ENCODE measurements around the gene SFXN3. TPM values are rescaled to one million over a fixed set of nuclear protein-coding genes. Genes with fewer than 3 reads are reported as not detected.

The SFXN3 gene
- polyA plus RNA-seq, 3 donors = 21.3 to 152 (median 24.2) TPM

DNA sequence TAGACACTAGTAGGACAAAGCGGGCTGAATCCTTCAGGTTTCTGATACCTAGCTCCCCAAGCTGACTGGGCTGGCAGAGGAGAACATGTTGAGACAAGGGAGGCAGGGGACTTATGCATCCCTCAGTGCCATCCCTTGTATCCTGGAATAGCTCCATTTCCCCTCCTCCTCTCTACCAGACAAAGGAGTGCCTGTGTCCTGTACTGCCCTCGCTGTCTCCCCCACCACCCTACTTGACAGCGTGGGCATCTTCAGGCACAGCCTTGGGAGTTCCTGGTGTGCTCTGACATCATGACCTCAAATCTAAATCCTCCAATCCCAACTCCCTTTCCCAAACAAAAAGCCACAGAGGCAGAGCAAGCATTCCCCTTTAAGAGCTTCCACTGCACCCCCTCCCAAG lies 9.0 kb downstream of the SFXN3 start:
- H3K9me3 ChIP-seq (replicated peaks in 1 of 2; ENCODE audit: control insufficient read depth in 1 of 2, insufficient read depth in 1 of 2, low read length in 2 of 2) = no peaks in the 10 kb centered on the region
- Mint-ChIP-seq H3K36me3 (peaks cover 51 to 58% of the 10 kb centered on the region in 2 donors), H3K27ac (no peak overlapping the region), H3K27me3 (ENCODE audit: low read depth in 3 of 3) (peaks cover under 1 to 2% (median 1%) of the 10 kb centered on the region in 3 donors), H3K4me3 (no peak overlapping the region), H3K9me3 (no peaks in the 10 kb centered on the region), H3K4me1 (peaks cover 23% of the 10 kb centered on the region)
- no peak overlapping the region for H2AFZ ChIP-seq (ENCODE audit: insufficient read depth, low read depth, low read length, poor library complexity, severe bottlenecking)
- DNase-seq = no peak
- peaks cover 14% of the 10 kb centered on the region for H4K20me1 ChIP-seq (ENCODE audit: insufficient read depth, low read length)
- peaks cover 14 to 22% of the 10 kb centered on the region in 2 donors for H3K4me1 ChIP-seq (ENCODE audit: control insufficient read depth in 1 of 2, insufficient read depth in 2 of 2, low read length in 2 of 2)
- TF ChIP-seq, protein P1, sequence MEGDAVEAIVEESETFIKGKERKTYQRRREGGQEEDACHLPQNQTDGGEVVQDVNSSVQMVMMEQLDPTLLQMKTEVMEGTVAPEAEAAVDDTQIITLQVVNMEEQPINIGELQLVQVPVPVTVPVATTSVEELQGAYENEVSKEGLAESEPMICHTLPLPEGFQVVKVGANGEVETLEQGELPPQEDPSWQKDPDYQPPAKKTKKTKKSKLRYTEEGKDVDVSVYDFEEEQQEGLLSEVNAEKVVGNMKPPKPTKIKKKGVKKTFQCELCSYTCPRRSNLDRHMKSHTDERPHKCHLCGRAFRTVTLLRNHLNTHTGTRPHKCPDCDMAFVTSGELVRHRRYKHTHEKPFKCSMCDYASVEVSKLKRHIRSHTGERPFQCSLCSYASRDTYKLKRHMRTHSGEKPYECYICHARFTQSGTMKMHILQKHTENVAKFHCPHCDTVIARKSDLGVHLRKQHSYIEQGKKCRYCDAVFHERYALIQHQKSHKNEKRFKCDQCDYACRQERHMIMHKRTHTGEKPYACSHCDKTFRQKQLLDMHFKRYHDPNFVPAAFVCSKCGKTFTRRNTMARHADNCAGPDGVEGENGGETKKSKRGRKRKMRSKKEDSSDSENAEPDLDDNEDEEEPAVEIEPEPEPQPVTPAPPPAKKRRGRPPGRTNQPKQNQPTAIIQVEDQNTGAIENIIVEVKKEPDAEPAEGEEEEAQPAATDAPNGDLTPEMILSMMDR (IDR thresholded peaks at IDR 0.05) = no peak
- H3K27me3 ChIP-seq (ENCODE audit: control insufficient read depth in 2 of 2, insufficient read depth in 2 of 2, low read length in 2 of 2) = peaks cover 0 to 3% of the 10 kb centered on the region in 2 donors
- H3K36me3 ChIP-seq (replicated peaks in 1 of 2; ENCODE audit: control insufficient read depth in 1 of 2, insufficient read depth in 2 of 2, low read length in 2 of 2) = peaks cover 47 to 54% of the 10 kb centered on the region in 2 donors
- WGBS (ENCODE audit: insufficient coverage) = 95% methylated on average over 2 of the region's 3 CpGs
- no peak overlapping the region for H3K4me3 ChIP-seq (replicated peaks in 1 of 3; ENCODE audit: low read depth in 2 of 3, low read length in 3 of 3)
- H3K9ac ChIP-seq (ENCODE audit: insufficient read depth, low read length, poor library complexity, severe bottlenecking) = no peak overlapping the region
- no peak overlapping the region for H3K4me2 ChIP-seq (replicated peaks; ENCODE audit: extremely low read depth, low read length, poor library complexity, severe bottlenecking)
- no peak overlapping the region for H3K27ac ChIP-seq (ENCODE audit: low read depth in 1 of 2, low read length in 2 of 2)
- intact Hi-C loops (cut with micrococcal nuclease) = loop anchor here in 1 of 2 donors (5.0 kb wide), 1 partner anchor 102 kb away; no protein-coding TSS in a partner anchor
- no peaks in the 10 kb centered on the region for H3K79me2 ChIP-seq (ENCODE audit: insufficient read depth, low read length)

DNA sequence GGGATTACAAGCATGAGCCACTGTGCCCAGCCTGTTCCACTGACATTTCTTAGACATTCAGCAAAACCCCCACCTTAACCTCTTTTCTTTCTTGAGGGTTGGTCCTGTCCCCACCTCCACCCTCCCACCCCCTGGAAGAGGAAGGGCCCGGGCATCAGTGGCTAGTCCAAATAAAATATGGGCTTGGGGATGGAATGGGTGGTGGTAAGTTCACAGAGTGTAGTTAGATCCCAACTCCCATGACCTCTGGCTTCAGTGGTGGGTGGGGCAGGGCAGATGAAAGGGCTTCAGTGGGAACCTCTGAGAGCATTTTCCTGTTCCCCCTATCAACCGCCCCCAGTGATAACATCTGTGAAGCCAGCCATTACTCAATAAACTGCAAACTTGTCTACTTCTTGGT lies 9.8 kb downstream of the SFXN3 start:
- no peak overlapping the region for H3K9ac ChIP-seq (ENCODE audit: insufficient read depth, low read length, poor library complexity, severe bottlenecking)
- TF ChIP-seq, protein P1 (IDR thresholded peaks at IDR 0.05) = no peak
- WGBS (ENCODE audit: insufficient coverage) = 0% methylated on average over 1 of the region's 2 CpGs
- H3K79me2 ChIP-seq (ENCODE audit: insufficient read depth, low read length) = no peaks in the 10 kb centered on the region
- no peak overlapping the region for H3K4me3 ChIP-seq (replicated peaks in 1 of 3; ENCODE audit: low read depth in 2 of 3, low read length in 3 of 3)
- H4K20me1 ChIP-seq (ENCODE audit: insufficient read depth, low read length) = peaks cover 7% of the 10 kb centered on the region
- Mint-ChIP-seq H3K27me3 (ENCODE audit: low read depth in 3 of 3) (peaks cover 5 to 8% (median 7%) of the 10 kb centered on the region in 3 donors), H3K27ac (peak overlapping the region in 1 of 7 donors; percentile 76), H3K4me1 (peaks cover 23% of the 10 kb centered on the region), H3K4me3 (peak overlapping the region in 1 of 2 donors; percentile 50), H3K9me3 (no peaks in the 10 kb centered on the region), H3K36me3 (peaks cover 44 to 50% of the 10 kb centered on the region in 2 donors)
- H2AFZ ChIP-seq (ENCODE audit: insufficient read depth, low read depth, low read length, poor library complexity, severe bottlenecking) = no peak overlapping the region
- H3K9me3 ChIP-seq (replicated peaks in 1 of 2; ENCODE audit: control insufficient read depth in 1 of 2, insufficient read depth in 1 of 2, low read length in 2 of 2) = no peaks in the 10 kb centered on the region
- H3K27ac ChIP-seq (ENCODE audit: low read depth in 1 of 2, low read length in 2 of 2) = no peak overlapping the region
- peaks cover 14 to 22% of the 10 kb centered on the region in 2 donors for H3K4me1 ChIP-seq (ENCODE audit: control insufficient read depth in 1 of 2, insufficient read depth in 2 of 2, low read length in 2 of 2)
- peaks cover 0 to 9% of the 10 kb centered on the region in 2 donors for H3K27me3 ChIP-seq (ENCODE audit: control insufficient read depth in 2 of 2, insufficient read depth in 2 of 2, low read length in 2 of 2)
- intact Hi-C loops (cut with micrococcal nuclease) = loop anchor here in 1 of 2 donors (5.0 kb wide), 1 partner anchor 101 kb away; no protein-coding TSS in a partner anchor
- H3K36me3 ChIP-seq (replicated peaks in 1 of 2; ENCODE audit: control insufficient read depth in 1 of 2, insufficient read depth in 2 of 2, low read length in 2 of 2) = peaks cover 39 to 46% of the 10 kb centered on the region in 2 donors
- no peak for DNase-seq
- H3K4me2 ChIP-seq (replicated peaks; ENCODE audit: extremely low read depth, low read length, poor library complexity, severe bottlenecking) = no peak overlapping the region
